Measurements from ENCODE around the gene CPNE8. TPM values are rescaled to one million over a fixed set of nuclear protein-coding genes. Genes with fewer than 3 reads are reported as not detected.

Gene CPNE8
- total and polyA plus RNA-seq, 2 of the 4 experiments (the other 2 are of a cell fraction): not detected

DNA sequence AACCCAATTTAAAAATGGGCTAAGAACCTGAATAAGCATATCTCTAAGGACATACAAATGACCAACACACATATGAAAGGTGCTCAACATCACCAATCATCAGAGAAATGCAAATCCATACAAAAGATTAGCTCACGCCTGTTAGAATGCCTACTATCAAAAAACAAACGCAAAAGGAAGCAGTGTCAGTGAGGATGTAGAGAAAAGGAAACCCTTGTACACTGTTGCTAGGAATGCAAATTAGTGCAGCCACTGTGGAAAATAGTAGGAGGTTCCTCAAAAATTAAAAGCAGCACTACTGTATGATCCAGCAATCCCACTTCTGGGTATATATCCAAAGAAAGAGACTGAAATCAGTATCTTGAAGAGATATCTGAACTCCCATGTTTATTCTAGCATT lies 133.0 kb downstream of the CPNE8 start:
- no peak overlapping the region for H3K14ac ChIP-seq (replicated peaks; ENCODE audit: low read depth, low read length)
- ChIA-PET CTCF (no interaction called here), POLR2A (ENCODE audit: unreplicated experiment) (no interaction called here)
- no peak overlapping the region for H3K23ac ChIP-seq (ENCODE audit: low read depth, low read length)
- H4K5ac ChIP-seq (ENCODE audit: low read depth, low read length): no peak overlapping the region
- no peak overlapping the region for H2AK9ac ChIP-seq (replicated peaks; ENCODE audit: low read depth, low read length, poor library complexity)
- no peak overlapping the region for H2BK5ac ChIP-seq (ENCODE audit: low read depth, low read length, poor library complexity, severe bottlenecking)
- no TSS peak for BruUV-seq (replicated peaks)
- H2BK120ac ChIP-seq (ENCODE audit: low read depth, low read length): no peak overlapping the region
- no peak overlapping the region for H2BK20ac ChIP-seq (ENCODE audit: low read depth, low read length)
- no peak overlapping the region for H3K56ac ChIP-seq (ENCODE audit: extremely low read depth, insufficient read depth, low read length)
- no peaks in the 10 kb centered on the region for H3K79me1 ChIP-seq (ENCODE audit: low read depth in 1 of 2, low read length in 2 of 2)
- H4K91ac ChIP-seq (ENCODE audit: insufficient read depth, low read depth, low read length): no peak overlapping the region
- no peak overlapping the region for H4K8ac ChIP-seq (ENCODE audit: low read depth in 2 of 2, low read length in 2 of 2)
- intact Hi-C loops (cut with micrococcal nuclease) (no loop called here), in situ Hi-C loops (cut with MboI; ENCODE audit: low sequenced_read_pairs) (no loop called here), dilution Hi-C loops (cut with HindIII; ENCODE audit: low sequenced_read_pairs, unreplicated experiment) (no loop called here)
- H2AFZ ChIP-seq (replicated peaks; ENCODE audit: low read length, poor library complexity): no peak overlapping the region
- no peaks in the 10 kb centered on the region for H3K4me1 ChIP-seq (ENCODE audit: control insufficient read depth, insufficient read depth, low read length)
- WGBS, 2 experiments (ENCODE audit: extremely low coverage in 2 of 2, insufficient read length in 1 of 2): no CpG with 5 or more reads among the region's 2 CpGs
- H3K9me3 ChIP-seq (ENCODE audit: control insufficient read depth, insufficient read depth, low read length): peaks cover 4% of the 10 kb centered on the region; the same call in 1 of the 2 replicates
- no peak overlapping the region for H3K9ac ChIP-seq (ENCODE audit: low read depth, low read length)
- H3K27ac ChIP-seq (ENCODE audit: insufficient read depth, low read length): no peak overlapping the region
- H2BK15ac ChIP-seq (ENCODE audit: low read depth, low read length): no peak overlapping the region
- no peak overlapping the region for H3K4me2 ChIP-seq (ENCODE audit: low read depth, low read length)
- no peak overlapping the region for H3K18ac ChIP-seq (ENCODE audit: low read depth, low read length)
- no peaks in the 10 kb centered on the region for H3K9me1 ChIP-seq (ENCODE audit: insufficient read depth, low read length)
- TF ChIP-seq RAD21 (IDR thresholded peaks at IDR 0.05; ENCODE audit: low read length) (no peak), USF2 (IDR thresholded peaks at IDR 0.05; ENCODE audit: low read depth, low read length) (no peak), CEBPB (IDR thresholded peaks at IDR 0.05; ENCODE audit: low read depth, low read length) (no peak), RFX5 (IDR thresholded peaks at IDR 0.05; ENCODE audit: low read depth, low read length) (no peak), SMC3 (IDR thresholded peaks at IDR 0.05; ENCODE audit: low read depth, low read length) (no peak)
- TF ChIP-seq, protein P1, sequence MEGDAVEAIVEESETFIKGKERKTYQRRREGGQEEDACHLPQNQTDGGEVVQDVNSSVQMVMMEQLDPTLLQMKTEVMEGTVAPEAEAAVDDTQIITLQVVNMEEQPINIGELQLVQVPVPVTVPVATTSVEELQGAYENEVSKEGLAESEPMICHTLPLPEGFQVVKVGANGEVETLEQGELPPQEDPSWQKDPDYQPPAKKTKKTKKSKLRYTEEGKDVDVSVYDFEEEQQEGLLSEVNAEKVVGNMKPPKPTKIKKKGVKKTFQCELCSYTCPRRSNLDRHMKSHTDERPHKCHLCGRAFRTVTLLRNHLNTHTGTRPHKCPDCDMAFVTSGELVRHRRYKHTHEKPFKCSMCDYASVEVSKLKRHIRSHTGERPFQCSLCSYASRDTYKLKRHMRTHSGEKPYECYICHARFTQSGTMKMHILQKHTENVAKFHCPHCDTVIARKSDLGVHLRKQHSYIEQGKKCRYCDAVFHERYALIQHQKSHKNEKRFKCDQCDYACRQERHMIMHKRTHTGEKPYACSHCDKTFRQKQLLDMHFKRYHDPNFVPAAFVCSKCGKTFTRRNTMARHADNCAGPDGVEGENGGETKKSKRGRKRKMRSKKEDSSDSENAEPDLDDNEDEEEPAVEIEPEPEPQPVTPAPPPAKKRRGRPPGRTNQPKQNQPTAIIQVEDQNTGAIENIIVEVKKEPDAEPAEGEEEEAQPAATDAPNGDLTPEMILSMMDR (conservative IDR thresholded peaks at IDR 0.05; ENCODE audit: low read depth, low read length): no peak
- H3K4me3 ChIP-seq (ENCODE audit: insufficient read depth, low read depth, low read length): no peak overlapping the region
- no peaks in the 10 kb centered on the region for H3K36me3 ChIP-seq (ENCODE audit: control insufficient read depth, insufficient read depth, low read length)
- H4K20me1 ChIP-seq (ENCODE audit: insufficient read depth, low read length): no peaks in the 10 kb centered on the region
- H2AK5ac ChIP-seq (ENCODE audit: low read depth, low read length): no peak overlapping the region
- H3K4ac ChIP-seq (ENCODE audit: low read depth, low read length): no peak overlapping the region
- no peak for ATAC-seq (ENCODE audit: low read depth)
- DNase-seq: no peak
- H3K27me3 ChIP-seq (ENCODE audit: control insufficient read depth, insufficient read depth, low read length): no peaks in the 10 kb centered on the region
